GM19351 (cell line): ENCODE results near the gene LTBP2.
A peak's percentile ranks its signal among the peaks of the same experiment; 100 is the strongest.

ENCODE experiments used
- ATAC-seq: cut with Tn5 transposase; IDR thresholded peaks from one replicate; pipeline ENCODE4 v1.9.1; 2021; ENCODE audit warnings: mild to moderate bottlenecking, moderate library complexity; ENCODE audit not compliant: unreplicated experiment

Gene LTBP2

GRCh38 chr14:74510223-74510931 is 101.7 kb downstream of the LTBP2 start:
- no peak for ATAC-seq

GRCh38 chr14:74509587-74510222 is 102.3 kb downstream of the LTBP2 start:
- ATAC-seq, result no peak

GRCh38 chr14:74508844-74509428 is 103.1 kb downstream of the LTBP2 start:
- ATAC-seq, result no peak

- ATAC-seq, result no peak
These were observed 103.7 kb downstream of the LTBP2 start for GRCh38 chr14:74508292-74508731.

GRCh38 chr14:74507840-74508239 is 104.2 kb downstream of the LTBP2 start:
- ATAC-seq, result no peak

- ATAC-seq, result no peak
These were observed 105.0 kb downstream of the LTBP2 start for GRCh38 chr14:74507085-74507484.

GRCh38 chr14:74506411-74506851 is 105.6 kb downstream of the LTBP2 start:
- no peak for ATAC-seq

GRCh38 chr14:74505831-74506230 is 106.2 kb downstream of the LTBP2 start:
- no peak for ATAC-seq

GRCh38 chr14:74504874-74505720 is 106.9 kb downstream of the LTBP2 start:
- ATAC-seq, result no peak

- ATAC-seq, result no peak
These were observed 107.6 kb downstream of the LTBP2 start for GRCh38 chr14:74504412-74504811.

GRCh38 chr14:74503938-74504335 is 108.1 kb downstream of the LTBP2 start:
- ATAC-seq, result no peak

- no peak for ATAC-seq
These were observed 108.6 kb downstream of the LTBP2 start for GRCh38 chr14:74503291-74503937.

- no peak for ATAC-seq
These were observed 109.6 kb downstream of the LTBP2 start for GRCh38 chr14:74502236-74503019.

GRCh38 chr14:74501691-74502090 is 110.3 kb downstream of the LTBP2 start:
- no peak for ATAC-seq

- no peak for ATAC-seq
These were observed 110.9 kb downstream of the LTBP2 start for GRCh38 chr14:74501135-74501614.

- ATAC-seq, result no peak
These were observed 111.5 kb downstream of the LTBP2 start for GRCh38 chr14:74500417-74501134.

- ATAC-seq, result no peak
These were observed 116.7 kb downstream of the LTBP2 start for GRCh38 chr14:74495356-74495755.

GRCh38 chr14:74493343-74494261 is 118.4 kb downstream of the LTBP2 start, which contains the start of gene ISCA2:
TSS of gene ISCA2 (plus strand) at chr14:74493765. CDS start at chr14:74493775, 10 bp downstream.
- peak; percentile 83 for ATAC-seq
